Activated CD8-positive, alpha-beta memory T cell treated with anti-CD3 and anti-CD28 coated beads, Interleukin-2, amount 50 U/mL, for 24 hours (primary cell): ENCODE measurements around the gene TNP2.

Source experiments
- DNase-seq: peaks from one replicate; pipeline ENCODE4 v3.0.0-alpha.2; 2020; ENCODE audit errors: extremely low read depth

Gene TNP2

DNA sequence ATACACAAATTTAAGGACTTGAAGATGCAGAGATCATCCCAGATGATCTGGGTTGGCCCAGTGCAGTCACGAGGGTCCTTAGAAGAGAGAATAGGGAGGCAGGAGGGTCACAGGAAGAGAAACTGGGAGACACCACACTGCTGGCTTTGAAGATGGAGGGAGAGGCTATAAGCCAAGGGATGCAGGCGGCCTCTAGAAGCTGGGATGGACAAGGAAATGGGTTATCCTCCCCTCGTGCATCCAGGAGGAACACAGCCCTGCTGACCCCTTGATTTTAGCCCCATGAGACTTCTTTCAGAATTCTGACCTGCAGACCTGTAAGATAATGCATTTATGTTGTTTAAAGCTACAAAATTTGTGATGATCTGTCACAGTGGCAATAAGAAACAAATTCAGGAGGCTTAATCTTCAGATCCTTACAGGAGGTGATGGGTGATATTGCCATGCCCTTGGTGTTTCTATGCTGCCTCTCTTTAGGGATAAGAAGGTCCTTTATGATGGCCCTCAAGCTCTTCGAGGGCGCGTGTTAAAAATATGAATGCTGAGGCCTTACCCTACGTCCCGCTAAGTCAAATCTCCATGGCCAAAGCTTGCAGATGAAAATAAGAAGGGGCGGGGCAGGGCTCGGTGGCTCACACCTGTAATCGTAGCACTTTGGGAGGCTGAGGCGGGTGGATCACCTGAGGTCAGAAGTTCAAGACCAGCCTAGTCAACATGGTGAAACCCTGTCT lies 8.6 kb upstream of the TNP2 start:
- no peak for DNase-seq

DNA sequence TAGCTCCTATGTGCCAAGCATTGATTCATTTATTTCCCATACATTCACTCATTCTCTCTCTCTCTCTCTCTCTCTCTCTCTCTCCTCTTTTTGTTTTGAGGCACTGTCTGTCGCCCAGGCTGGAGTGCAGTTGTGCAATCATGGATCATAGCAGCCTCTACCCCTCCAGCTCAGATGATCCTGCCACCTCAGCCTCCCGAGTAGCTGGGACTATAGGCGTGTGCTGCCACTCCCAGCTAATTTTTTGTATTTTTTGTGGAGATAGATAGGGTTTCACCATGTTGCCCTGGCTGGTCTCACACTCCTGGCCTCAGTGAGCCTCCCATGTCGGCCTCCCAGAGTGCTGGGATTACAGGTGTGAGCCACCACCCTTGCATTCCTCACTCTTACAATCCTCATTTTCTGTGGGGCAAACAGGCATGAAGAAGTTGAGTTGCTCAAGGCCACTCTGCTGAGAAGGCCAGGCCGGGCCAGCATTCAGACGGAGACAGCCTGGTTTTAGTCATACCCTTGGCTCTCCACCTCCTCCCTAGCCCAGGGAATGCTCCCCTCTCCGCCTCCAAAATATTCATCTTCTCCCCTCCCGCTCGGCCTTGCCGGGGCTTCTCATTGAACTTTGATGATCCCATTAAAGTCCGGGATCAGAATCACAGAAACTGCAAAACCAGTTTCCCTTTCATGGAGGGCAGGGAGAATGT lies 7.9 kb upstream of the TNP2 start:
- no peak for DNase-seq

DNA sequence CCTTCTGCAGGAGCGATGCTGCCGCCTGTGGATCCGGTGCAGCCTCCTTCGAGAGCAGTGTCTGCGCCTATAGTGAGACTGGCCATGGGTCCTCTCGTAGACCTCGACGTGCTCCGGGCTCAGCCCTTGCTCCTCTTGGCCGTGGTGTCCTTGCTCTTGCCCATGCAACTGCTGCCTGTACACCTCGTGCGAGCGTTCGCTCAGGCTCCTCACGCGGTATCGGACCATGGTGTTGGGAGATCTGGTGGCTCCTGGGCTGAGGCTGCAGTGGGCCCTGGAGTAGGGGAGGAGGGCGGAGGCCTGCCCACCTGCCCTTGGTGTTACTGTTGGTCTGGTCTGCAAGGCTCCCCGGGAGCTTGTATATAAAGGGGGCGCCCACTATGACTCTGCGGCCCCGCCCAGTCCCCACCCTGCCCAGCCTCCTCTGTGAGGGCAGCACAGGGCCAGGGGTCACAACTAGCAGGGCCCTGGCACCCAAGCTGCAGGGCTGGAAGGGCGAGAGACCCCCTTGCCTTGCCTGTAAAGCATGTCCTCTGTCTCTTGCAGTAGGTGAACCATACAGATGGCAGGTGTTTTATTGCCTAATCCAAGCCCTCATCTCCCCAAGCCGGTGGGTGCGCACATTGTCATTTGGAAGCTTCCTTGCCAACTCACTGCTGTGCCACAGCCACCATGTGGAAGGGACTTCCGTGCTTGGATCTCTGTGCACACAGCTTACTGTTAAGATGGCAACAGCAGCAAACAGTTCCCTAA lies 7.2 kb upstream of the TNP2 start, which contains the start of gene PRM2:
Gene PRM2, minus strand, starts transcription at position 338 of the 753 bp plus-strand sequence. Its CDS starts 110 bp downstream, at position 228.
- DNase-seq, result no peak

DNA sequence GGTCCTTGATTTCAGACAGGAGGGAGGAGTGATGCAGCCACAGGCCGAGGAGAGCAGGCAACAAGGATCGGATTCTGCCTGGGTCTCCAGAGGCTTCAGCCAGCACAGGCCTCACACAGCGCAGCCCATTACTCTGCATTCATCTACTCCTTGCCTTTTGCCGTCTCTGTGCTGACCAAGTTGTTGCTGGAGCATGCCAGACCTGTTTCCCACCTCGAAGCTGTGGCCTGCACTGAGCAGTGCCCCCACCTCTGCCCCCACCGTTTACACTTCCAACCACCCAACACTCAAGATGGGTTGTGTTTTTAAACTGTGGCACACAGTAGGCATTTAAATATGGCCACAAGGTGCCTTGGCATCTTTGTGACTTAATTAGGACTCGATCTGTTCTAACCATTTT lies 5.8 kb upstream of the TNP2 start:
- no peak for DNase-seq

DNA sequence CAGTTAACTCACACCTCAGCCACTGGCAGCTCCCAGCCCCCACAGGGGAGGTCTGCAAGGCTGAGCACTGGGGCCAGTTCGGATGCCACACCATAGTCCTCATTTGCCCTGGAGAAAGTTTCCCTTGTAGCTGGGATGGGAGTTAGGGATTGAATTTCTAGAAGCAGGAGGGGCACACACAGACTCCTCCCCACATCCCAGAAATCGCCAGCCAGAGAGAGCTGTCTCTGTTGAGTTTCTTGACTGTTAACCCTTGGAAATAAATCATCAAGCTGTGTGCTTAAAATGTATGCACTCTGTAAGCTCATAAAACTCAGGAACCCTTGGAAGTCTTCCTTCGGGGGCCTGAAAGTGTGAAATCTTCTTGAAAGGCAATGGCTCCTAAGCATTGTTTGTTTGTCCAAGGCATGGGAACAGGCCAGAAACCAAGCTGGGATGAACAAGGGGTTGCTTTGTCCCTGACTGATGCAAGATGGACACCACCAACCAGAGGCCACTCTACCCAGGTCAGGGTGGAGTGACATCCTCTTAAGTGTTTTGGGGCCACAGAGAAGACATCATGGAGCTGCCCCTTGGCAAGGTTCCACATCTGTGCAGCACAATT lies 4.7 kb upstream of the TNP2 start:
- no peak for DNase-seq

DNA sequence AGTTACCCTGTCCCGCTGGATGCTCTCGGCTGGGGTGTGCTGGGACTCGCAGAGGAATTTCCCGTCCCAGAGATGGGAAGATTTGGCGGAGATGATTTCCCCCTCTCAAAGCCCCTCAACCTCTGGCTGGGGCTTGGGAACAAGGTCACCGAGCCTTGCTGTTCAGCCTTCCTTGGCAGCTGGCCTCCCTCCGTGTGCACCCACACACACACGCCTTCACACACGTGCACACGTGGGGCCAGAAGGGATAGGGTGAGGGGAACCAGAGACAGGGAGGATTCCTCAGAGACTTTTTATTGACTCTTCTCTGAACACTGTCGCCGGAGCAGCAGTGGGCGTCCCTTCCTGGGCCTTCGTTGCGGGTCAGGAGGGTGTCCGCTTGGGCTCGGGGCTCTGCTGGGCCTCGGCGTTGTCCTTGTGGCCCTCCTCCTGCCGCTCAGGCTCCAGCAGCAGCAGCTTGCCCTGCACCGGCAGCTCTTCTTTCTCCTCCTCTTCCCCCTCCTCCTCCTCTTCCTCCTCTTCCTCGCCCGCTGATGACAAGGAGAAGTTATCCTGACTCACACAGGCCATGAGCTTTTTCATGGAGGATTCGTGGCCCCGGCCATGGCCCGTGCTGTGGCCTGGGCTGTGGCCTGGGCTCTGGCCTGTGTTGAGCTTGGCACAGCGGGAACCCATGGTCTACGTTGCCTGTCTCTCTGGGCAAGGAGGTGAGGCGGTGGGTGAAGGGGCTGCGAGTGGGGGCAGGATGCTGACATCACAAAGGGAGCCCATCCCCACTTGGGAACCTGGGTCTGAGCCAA lies 4.0 kb upstream of the TNP2 start, which contains the start of gene PRM3:
Gene PRM3, minus strand, starts transcription at position 709 of the 800 bp plus-strand sequence. Its CDS starts 34 bp downstream, at position 675.
- no peak for DNase-seq

DNA sequence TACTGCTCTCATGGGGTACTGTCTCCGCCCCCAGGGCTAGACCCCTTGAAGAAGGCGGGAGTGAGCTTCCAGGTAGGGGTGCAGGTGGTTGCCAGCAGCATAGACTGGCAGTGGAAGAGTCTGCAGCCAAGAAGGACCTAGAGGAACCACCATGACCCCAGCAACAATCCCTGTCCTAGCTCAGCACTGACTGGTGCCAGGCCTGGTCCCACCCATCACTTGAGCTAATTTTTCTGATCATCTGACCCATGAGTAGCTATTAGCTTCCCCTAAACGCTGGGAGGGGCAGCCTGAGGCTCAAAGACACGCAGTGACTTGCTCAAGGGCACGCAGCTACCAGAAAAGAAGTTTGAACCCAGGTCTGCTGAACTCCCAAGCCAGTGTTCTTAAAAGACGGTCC lies 3.4 kb upstream of the TNP2 start:
- no peak for DNase-seq

DNA sequence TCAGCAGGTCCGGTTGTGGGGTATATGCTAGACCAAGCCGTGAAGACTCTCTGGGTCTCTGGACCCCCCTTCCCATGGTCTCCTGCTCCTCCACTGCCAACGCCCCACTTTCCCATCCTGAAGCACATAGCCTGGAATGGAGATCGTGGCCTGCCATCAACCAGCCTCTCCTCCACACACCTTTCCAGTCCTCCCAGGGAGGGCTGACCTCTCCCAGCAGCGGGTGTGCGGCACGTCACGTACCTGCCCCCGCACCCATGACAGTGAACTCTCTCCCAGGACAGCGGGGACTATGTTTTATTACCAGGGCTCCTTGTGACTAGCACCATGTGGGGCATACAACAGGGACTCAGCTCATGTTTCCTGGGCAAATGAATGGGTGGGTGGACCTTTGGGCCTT lies 2.5 kb upstream of the TNP2 start:
- no peak for DNase-seq

DNA sequence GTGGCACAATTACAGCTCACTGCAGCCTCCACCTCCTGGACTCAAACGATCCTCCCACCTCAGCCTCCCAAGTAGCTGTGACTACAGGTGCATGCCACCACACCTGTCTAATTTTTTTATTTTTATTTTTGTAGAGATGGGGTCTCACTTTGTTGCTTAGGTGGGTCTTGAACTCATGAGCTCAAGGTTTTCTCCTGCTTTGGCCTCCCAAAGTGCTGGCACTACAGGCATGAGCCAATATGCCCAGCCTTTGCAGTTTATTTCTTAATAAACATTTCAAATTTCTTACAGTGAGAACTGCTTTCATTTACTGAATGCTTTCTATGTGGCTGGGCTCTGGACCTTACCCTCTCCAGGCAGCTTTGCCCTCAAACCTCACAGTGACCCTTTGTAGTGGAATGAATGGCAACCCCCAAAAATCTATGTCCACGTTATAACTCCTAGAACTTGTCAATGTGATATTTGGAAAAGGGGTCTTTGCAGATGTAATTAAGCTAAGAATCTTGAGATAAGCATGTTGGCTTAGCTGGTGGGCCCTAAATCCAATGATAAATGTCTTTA lies 1.6 kb upstream of the TNP2 start:
- DNase-seq, result no peak

DNA sequence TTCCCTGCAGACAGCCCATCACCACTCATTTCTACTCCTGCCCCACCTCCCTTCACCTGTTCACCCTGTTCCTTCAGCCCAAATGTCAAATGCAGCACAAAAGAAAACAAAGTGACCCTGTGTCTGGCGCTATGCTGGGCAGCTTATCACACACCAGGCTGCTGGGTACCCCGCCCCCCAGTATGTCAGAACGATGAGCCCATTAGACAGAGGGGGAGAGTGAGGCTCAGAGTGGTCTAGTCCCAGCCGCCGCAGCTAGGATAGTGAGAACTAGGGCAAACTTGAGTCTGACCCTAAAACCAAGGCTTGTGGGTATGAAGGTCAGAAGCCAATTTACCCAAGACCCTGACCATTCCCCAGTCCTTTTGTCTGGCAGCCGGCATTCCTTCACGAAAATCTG lies 4.0 kb downstream of the TNP2 start:
- DNase-seq, result no peak

DNA sequence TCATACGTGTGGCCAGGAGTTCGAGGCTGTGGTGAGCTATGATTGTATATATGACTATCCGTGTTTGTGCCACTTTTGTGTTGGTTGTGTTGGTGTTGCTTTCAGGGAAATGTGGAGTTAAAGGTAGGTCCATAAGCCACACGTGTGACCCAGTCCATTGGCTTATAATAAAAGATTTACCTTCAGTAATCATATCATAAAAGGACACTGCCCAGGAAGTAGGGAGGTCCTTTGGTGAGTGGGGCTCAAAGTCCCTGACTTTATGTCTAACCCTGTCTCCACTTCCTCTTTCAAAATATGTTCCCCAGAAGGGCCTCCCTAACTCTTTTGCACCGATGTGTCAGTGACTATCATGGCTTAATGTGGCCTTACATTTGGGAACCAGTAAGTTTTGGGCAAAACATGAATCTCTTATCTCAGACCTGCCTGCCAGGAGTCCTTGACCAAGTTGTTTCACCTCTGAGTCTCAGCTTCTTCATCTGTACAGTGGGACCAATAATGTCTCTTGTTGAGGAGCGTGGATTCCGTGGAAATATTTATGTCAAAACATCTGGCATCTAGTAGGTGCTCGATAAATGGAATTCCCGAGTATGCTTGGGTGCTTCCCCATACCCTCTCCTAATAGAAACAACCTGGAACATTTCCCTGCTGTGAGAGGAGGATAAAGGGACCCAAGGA lies 4.8 kb downstream of the TNP2 start:
- DNase-seq, result no peak

DNA sequence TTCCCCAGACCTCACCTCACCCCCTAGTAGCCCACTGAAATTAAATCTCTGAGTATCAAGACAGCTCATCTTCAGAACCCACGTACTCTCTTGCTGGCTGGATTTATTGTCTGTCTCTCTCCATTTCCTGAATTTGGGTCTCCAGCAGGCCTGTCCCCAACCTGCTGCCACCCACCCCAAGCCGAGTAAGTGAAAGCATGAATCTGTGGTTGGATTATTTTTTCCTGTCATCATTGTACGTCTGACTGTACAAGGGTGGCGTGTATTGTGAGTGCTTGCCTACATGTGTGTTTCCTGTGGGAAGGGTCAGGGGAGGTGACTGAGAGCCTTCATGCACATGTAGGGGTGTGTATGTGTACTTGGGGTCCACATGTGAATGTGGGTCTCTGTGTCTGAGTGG lies 5.4 kb downstream of the TNP2 start:
- DNase-seq, result no peak

DNA sequence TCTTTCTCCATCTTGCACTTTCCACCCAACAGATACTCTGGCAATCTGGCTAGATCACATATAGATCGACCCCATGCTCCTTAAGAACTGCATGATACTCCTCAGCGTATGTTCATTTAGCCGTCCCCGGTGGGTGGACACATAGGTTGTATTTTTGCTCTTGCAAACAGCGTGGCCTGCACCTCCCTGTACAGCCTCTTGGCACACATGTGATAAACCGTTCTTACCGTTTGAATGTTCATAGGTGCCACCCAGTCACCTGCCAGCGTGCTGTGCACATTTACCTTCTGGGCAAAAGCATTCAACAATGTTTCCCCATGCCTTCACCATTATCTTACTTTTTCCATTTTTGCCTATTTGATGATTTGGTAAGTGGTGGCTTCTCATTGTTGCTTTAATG lies 6.2 kb downstream of the TNP2 start:
- no peak for DNase-seq

DNA sequence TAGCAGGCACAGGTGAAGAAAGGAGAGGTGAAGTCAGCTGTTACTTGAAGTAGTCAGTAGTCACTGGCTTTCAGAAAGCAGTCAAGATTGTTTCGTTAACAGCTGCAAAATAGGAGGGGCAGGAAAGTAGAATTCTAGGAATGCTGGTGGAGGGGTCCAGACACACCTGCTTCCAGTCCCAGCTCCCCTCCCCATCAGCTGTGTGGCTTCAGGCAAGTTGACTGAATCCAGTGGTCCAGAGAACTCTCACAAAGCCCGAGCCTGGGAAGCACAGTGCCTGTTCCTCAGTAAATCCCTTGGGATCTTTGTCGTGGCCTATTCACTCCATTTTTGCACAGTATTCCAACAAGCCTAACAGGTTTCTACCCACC lies 8.5 kb downstream of the TNP2 start:
- DNase-seq, result no peak

DNA sequence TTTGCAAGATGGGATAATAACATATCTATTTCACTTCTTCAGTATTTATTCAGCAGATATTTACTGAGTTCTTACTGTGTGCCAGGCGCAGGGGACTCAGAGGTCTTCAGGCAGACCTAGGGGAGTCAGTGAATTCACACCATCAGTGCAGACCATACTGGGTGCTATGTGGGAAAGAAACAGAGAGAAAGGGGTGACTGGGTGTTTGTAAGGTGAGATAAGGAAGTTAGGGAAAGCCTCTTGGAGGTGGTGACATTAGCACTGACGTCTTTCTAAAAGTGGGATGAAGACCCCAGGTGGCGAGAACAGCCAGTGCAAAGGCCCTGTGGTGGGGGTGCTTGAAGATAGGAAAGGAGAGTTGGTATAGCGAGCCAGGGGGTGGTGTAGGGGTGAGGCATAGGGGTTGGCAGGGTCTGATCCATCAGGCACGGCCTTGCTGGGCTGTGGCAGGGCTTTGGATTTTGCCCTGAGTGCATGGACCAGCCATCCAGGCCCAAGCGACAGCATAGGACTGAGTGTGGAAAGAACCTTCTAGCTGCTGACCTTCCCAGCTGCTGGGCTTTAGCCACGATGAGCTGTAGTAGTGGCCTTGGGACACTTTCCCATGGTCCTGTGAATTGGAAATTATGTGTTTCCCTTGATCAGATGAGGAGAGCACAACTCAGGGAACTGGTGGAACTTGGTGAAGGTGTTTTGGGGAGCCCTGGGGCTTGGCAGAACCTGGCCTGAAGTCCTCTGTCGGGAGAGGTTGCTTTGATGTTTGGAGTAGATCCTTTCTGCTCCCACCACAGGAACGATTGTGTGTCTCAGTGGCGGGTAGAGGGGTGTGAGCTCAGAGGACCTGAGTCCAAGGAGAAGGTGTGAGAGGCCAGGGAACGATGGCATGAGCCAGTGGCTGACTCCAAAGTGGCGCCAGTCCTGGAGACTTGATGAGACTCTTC lies 9.2 kb downstream of the TNP2 start:
- no peak for DNase-seq

DNA sequence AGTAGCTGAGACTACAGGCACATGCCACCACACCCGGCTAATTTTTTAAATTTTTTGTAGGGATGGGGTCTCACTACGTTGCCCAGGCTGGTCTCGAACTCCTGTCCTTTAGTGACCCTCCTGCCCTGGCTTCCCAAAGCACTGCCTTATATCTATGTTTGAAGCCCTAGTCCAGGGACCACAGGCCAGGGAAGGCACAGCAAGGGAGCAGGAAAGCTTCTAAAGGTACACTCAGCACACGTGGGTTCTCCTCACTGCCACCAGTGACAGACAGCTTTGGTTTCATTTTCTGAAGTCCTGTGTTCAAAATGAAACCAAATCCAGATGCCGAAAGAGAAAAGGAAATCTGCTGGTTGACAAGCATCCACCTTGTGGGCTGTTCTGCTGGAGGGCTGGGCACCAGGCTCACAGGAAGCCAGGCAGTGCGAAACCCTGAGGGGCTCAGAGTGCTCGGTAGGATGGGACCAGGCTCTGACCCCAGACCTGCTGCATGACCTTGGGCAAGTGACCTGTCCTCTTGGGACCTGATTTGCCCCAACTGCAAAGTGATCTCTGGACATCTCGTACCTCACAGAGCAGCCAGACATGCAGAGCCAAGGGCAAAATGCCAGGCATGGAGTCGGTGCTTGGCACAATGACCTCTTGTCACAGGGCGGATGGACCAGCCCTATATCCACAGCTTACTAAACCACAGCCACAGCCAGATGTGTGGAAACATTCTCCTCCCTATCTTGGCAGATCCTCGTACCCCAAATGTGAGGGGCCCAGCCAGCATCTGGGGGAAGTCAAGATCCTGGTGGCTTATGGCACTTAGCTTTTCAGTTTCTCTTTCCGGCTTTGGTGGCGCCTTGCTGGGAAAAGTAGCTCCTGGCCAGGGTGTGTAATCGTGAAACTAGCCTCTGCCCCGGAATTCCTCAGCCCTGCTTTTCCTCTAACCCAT lies 10.3 kb downstream of the TNP2 start:
- no peak for DNase-seq

DNA sequence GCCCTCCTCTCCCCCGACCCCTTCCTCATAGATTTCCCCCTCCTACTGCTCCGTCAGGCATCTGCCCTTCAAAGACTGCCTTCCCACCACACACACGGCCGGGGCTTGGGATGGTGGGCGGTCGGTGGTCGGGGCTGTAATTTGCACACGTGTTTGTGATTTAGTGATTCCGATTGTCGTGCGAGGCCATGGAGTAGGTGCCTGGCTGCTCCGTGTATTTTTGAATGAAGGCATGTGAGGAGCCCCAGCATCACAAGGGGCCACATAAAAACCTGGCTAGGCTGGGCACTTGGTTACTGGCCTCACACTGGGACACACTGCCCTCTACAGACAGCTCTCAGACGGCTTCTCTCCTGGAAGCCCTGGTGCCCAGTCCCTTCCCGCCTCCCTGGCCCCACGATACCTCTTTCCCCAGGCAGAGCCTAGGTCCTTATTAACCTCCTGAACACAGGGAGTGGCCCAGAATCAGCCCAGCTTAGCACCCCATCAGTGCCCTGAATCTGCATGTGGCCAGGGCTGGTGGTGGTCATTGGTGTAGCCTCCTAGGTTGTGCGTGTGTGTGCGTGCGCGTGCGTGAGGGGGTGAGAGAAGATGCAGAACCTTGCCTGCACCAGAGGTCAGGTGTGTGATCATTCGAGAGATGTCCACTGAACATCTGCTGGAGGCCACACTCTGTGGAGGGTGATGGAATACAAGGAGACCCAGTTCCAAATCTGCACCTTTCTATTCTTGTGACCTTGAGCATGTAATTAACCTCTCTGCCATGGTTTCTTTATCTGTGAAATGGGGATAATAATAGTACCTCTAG lies 11.8 kb downstream of the TNP2 start:
- no peak for DNase-seq
